ENCODE data around the gene MYO15A.

- no peak for TF ChIP-seq CTCF (conservative IDR thresholded peaks at IDR 0.05 in 1 of 2, IDR thresholded peaks at IDR 0.05 in 1 of 2; ENCODE audit: low read depth in 1 of 2, low read length in 2 of 2)
- no peak for TF ChIP-seq EZH2 (IDR thresholded peaks at IDR 0.05; ENCODE audit: low read length, missing control alignments)
Measured at GRCh38 chr17:18087610-18088491, 20.7 kb upstream of the MYO15A start, which contains the start of gene DRG2.
